HL-60 (cell line): ENCODE results near the gene ACSL5.

Source experiments
- CTCF ChIP-seq: IDR thresholded peaks from one replicate; pipeline ENCODE4 v1.5.1; 2011; ENCODE audit warnings: low read length, control low read depth, inconsistent platforms; ENCODE audit not compliant: insufficient read depth
- GABPA ChIP-seq: IDR thresholded peaks from 2 replicates; pipeline ENCODE4 v1.6.1; 2012; ENCODE audit warnings: low read depth
- POLR2AphosphoS5 ChIP-seq: IDR thresholded peaks from 2 replicates; pipeline ENCODE4 v1.6.1; 2012; ENCODE audit warnings: low read depth
- SPI1 ChIP-seq: IDR thresholded peaks from 2 replicates; pipeline ENCODE4 v1.6.1; 2012; ENCODE audit warnings: low read depth, mild to moderate bottlenecking, borderline replicate concordance
- TF ChIP-seq, protein P1 (sequence below): IDR thresholded peaks from 2 replicates; pipeline ENCODE4 v1.6.1; 2012; ENCODE audit warnings: low read depth; ENCODE audit not compliant: insufficient replicate concordance

- TF ChIP-seq CTCF = no peak
- no peak for TF ChIP-seq POLR2AphosphoS5
- TF ChIP-seq, protein P1, sequence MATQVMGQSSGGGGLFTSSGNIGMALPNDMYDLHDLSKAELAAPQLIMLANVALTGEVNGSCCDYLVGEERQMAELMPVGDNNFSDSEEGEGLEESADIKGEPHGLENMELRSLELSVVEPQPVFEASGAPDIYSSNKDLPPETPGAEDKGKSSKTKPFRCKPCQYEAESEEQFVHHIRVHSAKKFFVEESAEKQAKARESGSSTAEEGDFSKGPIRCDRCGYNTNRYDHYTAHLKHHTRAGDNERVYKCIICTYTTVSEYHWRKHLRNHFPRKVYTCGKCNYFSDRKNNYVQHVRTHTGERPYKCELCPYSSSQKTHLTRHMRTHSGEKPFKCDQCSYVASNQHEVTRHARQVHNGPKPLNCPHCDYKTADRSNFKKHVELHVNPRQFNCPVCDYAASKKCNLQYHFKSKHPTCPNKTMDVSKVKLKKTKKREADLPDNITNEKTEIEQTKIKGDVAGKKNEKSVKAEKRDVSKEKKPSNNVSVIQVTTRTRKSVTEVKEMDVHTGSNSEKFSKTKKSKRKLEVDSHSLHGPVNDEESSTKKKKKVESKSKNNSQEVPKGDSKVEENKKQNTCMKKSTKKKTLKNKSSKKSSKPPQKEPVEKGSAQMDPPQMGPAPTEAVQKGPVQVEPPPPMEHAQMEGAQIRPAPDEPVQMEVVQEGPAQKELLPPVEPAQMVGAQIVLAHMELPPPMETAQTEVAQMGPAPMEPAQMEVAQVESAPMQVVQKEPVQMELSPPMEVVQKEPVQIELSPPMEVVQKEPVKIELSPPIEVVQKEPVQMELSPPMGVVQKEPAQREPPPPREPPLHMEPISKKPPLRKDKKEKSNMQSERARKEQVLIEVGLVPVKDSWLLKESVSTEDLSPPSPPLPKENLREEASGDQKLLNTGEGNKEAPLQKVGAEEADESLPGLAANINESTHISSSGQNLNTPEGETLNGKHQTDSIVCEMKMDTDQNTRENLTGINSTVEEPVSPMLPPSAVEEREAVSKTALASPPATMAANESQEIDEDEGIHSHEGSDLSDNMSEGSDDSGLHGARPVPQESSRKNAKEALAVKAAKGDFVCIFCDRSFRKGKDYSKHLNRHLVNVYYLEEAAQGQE = no peak
- TF ChIP-seq SPI1 = no peak
- no peak for TF ChIP-seq GABPA
Observed at GRCh38 chr10:112365451-112365850, 8.5 kb upstream of the ACSL5 start.
